Activated naive CD4-positive, alpha-beta T cell treated with Interleukin-2 at 50 U/mL for 16 hours (primary cell): ENCODE data around the gene ITIH5.

Experiments used
- DNase-seq: peaks from one replicate; pipeline ENCODE4 v3.0.0-alpha.2; 2020

ITIH5 gene

GRCh38 chr10:7625009-7625408 is 41.8 kb downstream of the ITIH5 start:
- DNase-seq: no peak

GRCh38 chr10:7622969-7623368 is 43.8 kb downstream of the ITIH5 start:
- DNase-seq: no peak

DNA sequence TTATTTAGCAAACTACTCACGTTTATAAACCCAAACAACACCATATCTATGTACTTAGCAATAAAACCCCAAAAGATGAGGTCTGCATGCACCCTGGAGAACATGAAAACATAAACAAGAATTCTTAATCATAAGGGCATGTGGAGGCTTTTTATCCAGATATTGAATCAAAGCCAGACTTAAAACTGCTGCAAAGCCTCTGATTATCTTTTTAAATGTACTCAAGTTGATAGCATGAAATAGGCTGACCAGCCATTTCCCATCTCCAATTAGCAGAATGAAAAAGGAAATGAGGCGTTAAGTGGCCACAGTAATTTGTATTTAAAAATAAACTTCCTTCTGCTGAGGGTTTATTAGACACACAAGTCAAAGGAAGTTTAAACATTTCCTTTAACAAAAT is 48.3 kb downstream of the ITIH5 start:
- DNase-seq: no peak

- DNase-seq: no peak
These were observed 54.9 kb downstream of the ITIH5 start for GRCh38 chr10:7611909-7612308.

- DNase-seq: no peak
These were observed 55.9 kb downstream of the ITIH5 start for GRCh38 chr10:7610651-7611389.

DNA sequence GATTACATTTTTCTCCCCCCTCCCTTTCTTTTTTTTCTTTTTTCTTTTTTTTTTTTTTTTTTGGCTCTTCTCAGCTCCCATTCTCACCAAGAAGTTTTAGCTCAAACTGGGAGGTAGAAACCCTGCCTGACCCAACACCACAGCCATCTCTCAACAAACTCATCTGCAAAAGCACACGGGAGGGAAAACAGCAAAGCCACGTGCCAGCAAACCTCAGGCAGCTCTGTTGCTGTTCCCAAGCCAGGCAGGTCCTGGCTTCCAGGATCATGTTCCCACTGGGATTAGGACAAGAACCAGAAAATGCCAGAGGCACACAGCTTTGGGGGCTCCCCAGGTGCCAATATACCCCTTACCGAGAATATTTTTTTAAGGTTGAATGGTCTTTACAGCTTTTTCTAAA is 56.7 kb downstream of the ITIH5 start:
- no peak for DNase-seq

- DNase-seq: no peak
These were observed 57.2 kb downstream of the ITIH5 start for GRCh38 chr10:7609556-7609955.

- no peak for DNase-seq
These were observed 58.8 kb downstream of the ITIH5 start for GRCh38 chr10:7608001-7608400.

DNA sequence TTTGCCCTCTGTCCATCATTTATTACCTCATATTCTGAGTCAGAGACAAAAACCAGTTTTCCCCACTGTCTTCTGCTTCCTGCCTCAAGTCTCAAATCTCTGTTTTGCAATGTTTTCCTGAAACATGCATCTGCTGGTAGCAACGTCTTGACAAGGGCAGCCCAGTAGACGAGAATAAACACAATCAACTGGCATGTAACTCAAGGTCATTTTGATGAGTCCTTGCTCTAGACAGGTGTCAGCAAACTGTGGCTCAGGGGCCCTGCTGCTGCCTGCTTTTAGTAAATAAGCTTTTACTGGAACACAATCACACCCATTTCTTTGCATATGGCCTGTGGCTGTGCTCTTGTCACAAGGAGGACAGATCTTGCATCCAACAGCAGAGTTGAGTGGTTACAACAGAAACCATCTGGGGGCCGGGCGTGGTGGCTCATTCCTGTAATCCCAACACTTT is 59.8 kb downstream of the ITIH5 start:
- DNase-seq: no peak

GRCh38 chr10:7605565-7606295 is 61.0 kb downstream of the ITIH5 start:
- DNase-seq: no peak

DNA sequence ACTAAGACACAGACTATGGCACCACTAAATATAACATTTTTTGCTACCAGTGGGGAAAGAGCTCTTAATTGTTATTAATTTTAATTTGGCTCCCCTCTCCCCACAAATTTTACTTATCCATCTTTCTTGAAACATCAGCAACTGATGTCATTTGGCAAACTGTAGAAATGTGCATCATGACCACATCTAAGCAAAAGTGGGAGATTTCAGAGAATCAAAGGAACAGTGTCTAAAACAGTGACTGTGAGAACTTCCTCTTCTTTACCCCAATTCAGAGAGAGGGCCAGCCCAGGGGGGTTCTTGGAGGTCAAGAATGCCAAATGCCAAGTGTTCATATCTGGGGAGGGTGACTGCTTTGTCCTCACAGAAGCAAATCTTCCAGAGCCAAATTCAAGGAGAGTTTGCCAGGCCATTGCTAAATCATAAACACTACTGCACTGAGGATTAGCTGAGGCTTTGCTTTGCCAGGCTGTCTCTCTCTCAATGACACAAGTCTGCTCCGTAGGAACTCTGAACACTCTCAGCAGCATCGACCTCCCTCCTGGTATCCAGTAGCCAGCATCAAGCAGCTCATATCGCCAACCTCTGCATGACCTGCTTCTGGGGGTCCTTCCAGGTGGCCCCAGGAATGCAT is 65.6 kb downstream of the ITIH5 start:
- DNase-seq: no peak

- DNase-seq: no peak
These were observed 68.0 kb downstream of the ITIH5 start for GRCh38 chr10:7598771-7599170.

DNA sequence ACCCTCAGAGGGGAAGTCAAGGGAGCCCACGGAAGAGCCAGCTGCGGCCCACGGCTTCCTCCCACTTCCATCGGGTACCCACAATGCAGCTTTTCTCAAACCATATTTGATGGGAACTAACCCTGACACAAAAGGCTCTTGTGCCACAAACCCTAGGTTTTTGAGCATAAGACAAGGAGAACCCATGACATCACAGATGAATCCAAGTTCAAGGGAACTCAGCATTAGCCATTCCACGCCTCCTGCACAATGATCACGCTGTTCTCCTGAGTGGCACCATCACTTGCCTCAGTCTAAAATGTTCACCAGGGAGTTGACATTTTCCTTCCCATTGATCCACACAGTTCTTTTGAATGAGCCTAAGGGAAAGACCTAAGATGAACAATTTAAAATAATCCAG is 70.4 kb downstream of the ITIH5 start:
- no peak for DNase-seq

- DNase-seq: no peak
These were observed 72.9 kb downstream of the ITIH5 start for GRCh38 chr10:7593905-7594304.

DNA sequence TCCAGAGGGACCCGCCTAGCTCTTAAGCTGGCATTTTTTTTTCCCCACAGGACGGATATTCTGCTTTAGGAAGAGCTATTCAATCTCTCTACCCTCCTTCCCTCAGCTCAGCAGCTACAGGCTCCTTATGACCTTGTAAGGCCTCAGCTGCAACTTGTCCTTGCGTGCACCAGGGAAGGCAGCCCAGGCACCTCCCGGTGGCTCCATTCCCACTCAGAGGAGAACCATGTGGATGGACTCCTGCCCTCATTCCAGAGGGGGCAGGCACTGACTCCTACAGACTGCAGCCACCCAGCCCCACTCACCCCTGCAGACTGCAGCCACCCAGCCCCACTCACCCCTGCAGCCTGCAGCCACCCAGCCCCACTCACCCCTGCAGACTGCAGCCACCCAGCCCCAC is 73.7 kb downstream of the ITIH5 start:
- no peak for DNase-seq

DNA sequence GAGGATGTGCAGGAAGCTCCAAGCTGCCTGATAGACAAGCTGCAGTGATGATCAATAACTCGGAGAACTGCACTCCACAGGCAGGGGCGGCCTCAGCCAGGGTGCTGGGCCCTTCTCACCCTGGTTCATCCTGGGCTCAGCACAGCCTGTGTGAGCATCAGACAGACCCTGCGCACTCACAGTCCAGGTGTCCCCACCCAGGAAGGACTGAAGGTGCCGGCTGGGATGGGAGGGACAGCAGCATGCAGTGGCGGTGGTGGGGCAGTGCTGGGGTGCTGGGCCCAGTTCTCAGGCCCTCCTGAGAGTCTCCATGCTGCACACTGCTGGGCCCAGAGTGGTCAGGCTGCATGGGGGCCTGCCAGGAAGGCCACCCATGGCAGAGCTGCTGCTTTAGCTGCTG is 74.1 kb downstream of the ITIH5 start:
- DNase-seq: no peak

- DNase-seq: no peak
These were observed 76.5 kb downstream of the ITIH5 start for GRCh38 chr10:7590271-7590670.

DNA sequence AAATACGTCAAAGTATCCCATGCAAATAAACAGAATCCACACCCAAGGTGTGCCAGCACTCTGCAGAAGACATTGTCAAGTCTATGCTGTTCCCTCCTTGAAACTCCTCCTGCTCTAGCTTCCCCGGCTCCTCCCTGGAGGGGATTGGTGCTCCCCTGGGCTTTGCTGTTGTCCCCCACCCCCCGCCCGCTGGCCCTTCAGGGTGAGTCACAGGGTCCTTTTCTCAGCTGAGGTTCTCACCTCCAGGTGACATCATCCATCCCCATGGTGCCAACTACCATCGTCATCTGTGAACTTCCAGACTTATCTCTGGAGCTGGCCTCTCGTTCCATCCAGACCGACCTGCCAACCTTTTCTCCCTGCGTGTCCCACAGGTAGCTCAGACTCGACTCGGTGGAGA is 77.0 kb downstream of the ITIH5 start:
- DNase-seq: no peak

DNA sequence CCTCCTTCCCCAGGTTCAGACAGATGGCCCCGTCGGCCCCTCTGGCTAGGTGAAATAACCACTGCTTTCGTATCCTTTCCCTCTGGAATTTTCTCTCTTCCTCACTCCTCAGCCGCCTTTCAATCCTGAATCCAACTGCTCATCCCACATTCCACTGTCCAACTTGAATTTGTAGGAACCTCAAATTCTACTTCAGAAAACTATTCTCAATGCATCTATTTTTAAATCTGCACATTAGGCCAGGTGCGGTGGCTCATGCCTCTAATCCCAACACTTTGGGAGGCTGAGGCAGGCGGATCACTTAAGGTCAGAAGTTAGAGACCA is 78.9 kb downstream of the ITIH5 start:
- DNase-seq: no peak

GRCh38 chr10:7587168-7587864 is 79.5 kb downstream of the ITIH5 start:
- DNase-seq: no peak

DNA sequence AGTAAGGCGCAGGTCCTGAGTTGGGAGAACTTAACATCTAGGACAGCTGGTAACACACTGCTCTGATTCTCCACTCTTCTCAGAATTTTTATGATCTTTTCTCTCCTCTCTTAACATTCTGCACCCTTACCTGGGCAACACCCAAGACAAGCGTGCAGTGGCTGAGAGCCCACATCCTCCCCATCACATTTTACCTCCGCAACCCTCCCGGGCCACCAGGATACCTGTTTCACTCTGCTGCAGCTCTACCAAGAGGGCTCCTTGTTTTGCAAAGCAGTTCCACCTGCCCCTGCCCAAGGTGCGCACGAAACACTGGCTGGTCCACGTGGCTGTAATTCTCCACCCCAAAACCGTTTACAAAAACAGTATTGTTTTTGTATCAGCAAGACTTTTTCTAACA is 81.5 kb downstream of the ITIH5 start:
- DNase-seq: no peak

- no peak for DNase-seq
These were observed 83.1 kb downstream of the ITIH5 start for GRCh38 chr10:7583626-7584025.

DNA sequence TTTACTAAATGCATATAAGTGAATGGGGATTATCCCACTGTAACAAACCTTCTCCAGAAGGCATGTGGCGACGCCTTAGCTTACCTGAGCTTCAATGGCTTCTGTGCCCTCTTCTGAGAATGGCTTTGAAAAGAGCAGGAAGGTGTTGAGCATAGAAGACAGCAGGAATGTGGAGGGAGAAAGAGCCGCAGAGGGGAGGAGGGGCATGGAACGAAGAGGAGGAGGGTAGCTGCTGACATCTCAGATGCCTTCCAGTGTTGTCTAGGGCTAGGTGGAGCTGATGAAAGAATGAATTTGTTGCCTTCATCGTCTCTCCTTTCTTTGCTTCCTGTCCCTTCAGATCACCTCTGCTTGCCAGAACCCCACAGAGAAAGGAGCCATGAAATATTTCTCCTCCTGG is 86.2 kb downstream of the ITIH5 start:
- DNase-seq: no peak

DNA sequence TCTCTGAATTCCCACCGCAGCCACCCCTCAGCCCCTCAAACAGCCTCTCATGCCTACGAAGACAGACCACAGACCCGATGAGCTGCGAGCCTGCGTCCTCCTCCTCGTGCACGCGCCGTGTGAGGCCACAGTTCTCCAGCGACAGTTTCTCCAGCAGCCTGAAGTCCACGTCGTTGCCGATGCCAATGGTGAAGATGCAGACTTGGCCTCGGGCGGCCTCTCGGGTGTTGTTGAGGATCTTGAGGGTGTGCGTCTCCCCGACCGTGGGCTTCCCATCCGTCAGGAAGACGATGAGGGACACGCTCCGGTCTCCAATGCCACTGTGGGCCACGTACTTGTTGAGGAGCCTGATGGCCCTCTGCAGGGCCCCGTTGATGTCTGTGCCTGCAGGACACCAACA is 87.1 kb downstream of the ITIH5 start:
- no peak for DNase-seq
